AG10803 (cell line): Measurements from ENCODE around the gene HSP90AA1.
"Not testable (repeated sequence)": the region's sequence is repeated elsewhere in the genome, so short reads cannot be mapped to it uniquely, and the experiment has no call there.

ENCODE experiments used
- DNase-seq: peaks from one replicate; pipeline ENCODE4 v3.0.0; 2010; ENCODE audit warnings: low read depth
- H3K4me3 ChIP-seq: 2 replicates; pipeline ENCODE4 v1.5.1; 2011; ENCODE audit warnings: mild to moderate bottlenecking, low read length, control low read depth
- CTCF ChIP-seq: conservative IDR thresholded peaks from 2 replicates; pipeline ENCODE4 v1.5.1; 2011; ENCODE audit warnings: mild to moderate bottlenecking, low read length, control low read depth, inconsistent platforms

HSP90AA1 gene

GRCh38 chr14:102085948-102086708 is 716 bp downstream of the HSP90AA1 start:
- peak; percentile 68 for DNase-seq
- no peak for TF ChIP-seq CTCF
- H3K4me3 ChIP-seq = peak overlapping the region; percentile 74

GRCh38 chr14:102085488-102085887 is 1.4 kb downstream of the HSP90AA1 start:
- no peak for DNase-seq
- H3K4me3 ChIP-seq = peak overlapping the region; percentile 74
- TF ChIP-seq CTCF = no peak

- DNase-seq = no peak
Measured at GRCh38 chr14:102084931-102085330, 1.9 kb downstream of the HSP90AA1 start.

GRCh38 chr14:102084522-102084921 is 2.3 kb downstream of the HSP90AA1 start:
- H3K4me3 ChIP-seq, DNase-seq: not testable (repeated sequence)

More at GRCh38 chr14:102084931-102085330, 1.9 kb downstream of the HSP90AA1 start:
- peak overlapping the region; percentile 74 for H3K4me3 ChIP-seq
- TF ChIP-seq CTCF = no peak

GRCh38 chr14:102081231-102082080 is 5.4 kb downstream of the HSP90AA1 start:
- no peak for DNase-seq
- TF ChIP-seq CTCF = no peak
- no peak overlapping the region for H3K4me3 ChIP-seq

GRCh38 chr14:102080183-102081080 is 6.4 kb downstream of the HSP90AA1 start:
- H3K4me3 ChIP-seq = no peak overlapping the region
- DNase-seq = no peak
- no peak for TF ChIP-seq CTCF

- no peak for TF ChIP-seq CTCF
- no peak for DNase-seq
- H3K4me3 ChIP-seq = no peak overlapping the region
Measured at GRCh38 chr14:102079700-102079979, 7.2 kb downstream of the HSP90AA1 start.
